H9 (cell line): ENCODE data around the gene CARHSP1. TPM values are rescaled to one million over a fixed set of nuclear protein-coding genes. Genes with fewer than 3 reads are reported as not detected.

Experiments used
- DNase-seq: peaks from one replicate; pipeline ENCODE4 v3.0.0-alpha.2; 2017
- H2AFZ ChIP-seq: one replicate; pipeline ENCODE4 v1.6.1; 2013; ENCODE audit warnings: mild to moderate bottlenecking, low read length, control low read depth, moderate library complexity
- H2AK5ac ChIP-seq: 2 replicates; pipeline ENCODE4 v1.6.1; 2013; ENCODE audit warnings: low read length, control low read depth, mixed read lengths; ENCODE audit not compliant: insufficient read length
- H2BK120ac ChIP-seq: one replicate; pipeline ENCODE4 v1.6.1; 2013; ENCODE audit warnings: low read depth, mild to moderate bottlenecking, low read length, control low read depth, inconsistent platforms; ENCODE audit not compliant: poor library complexity, severe bottlenecking
- H2BK12ac ChIP-seq: 2 replicates; pipeline ENCODE4 v1.6.1; 2013; ENCODE audit warnings: low read length, control low read depth, mixed read lengths, low read depth; ENCODE audit not compliant: insufficient read length
- H2BK15ac ChIP-seq: 2 replicates; pipeline ENCODE4 v1.6.1; 2013; ENCODE audit warnings: low read depth, low read length, control low read depth
- H2BK20ac ChIP-seq: one replicate; pipeline ENCODE4 v1.6.1; 2013; ENCODE audit warnings: low read depth, mild to moderate bottlenecking, low read length, control low read depth, inconsistent platforms; ENCODE audit not compliant: poor library complexity, severe bottlenecking
- H2BK5ac ChIP-seq: 2 replicates; pipeline ENCODE4 v1.6.1; 2013; ENCODE audit warnings: low read length, control low read depth, mixed read lengths; ENCODE audit not compliant: insufficient read length
- H3K14ac ChIP-seq: 2 replicates; pipeline ENCODE4 v1.6.1; 2013; ENCODE audit warnings: low read length, control low read depth; ENCODE audit not compliant: insufficient read depth
- H3K18ac ChIP-seq: 2 replicates; pipeline ENCODE4 v1.6.1; 2013; ENCODE audit warnings: low read depth, mild to moderate bottlenecking, mixed read lengths, low read length, control low read depth; ENCODE audit not compliant: insufficient read length
- H3K23ac ChIP-seq: 2 replicates; pipeline ENCODE4 v1.6.1; 2013; ENCODE audit warnings: low read length, control low read depth, mixed read lengths, low read depth; ENCODE audit not compliant: insufficient read length
- H3K23me2 ChIP-seq: 2 replicates; pipeline ENCODE4 v1.6.1; 2013; ENCODE audit warnings: low read depth, mild to moderate bottlenecking, mixed read lengths, low read length, control low read depth; ENCODE audit not compliant: insufficient read length, poor library complexity, severe bottlenecking
- H3K27ac ChIP-seq: 2 replicates; pipeline ENCODE4 v1.5.1; 2013; ENCODE audit warnings: low read length, control low read depth, mixed read lengths, low read depth; ENCODE audit not compliant: insufficient read length
- H3K27me3 ChIP-seq: 2 replicates; pipeline ENCODE4 v1.6.1; 2013; ENCODE audit warnings: low read length, control low read depth, inconsistent platforms; ENCODE audit not compliant: insufficient read depth
- H3K4ac ChIP-seq: 2 replicates; pipeline ENCODE4 v1.6.1; 2013; ENCODE audit warnings: low read depth, mild to moderate bottlenecking, control low read depth, inconsistent platforms, low read length, moderate library complexity
- H3K4me1 ChIP-seq: 2 replicates; pipeline ENCODE4 v1.6.1; 2013; ENCODE audit warnings: low read length, control low read depth, inconsistent platforms; ENCODE audit not compliant: insufficient read depth
- H3K4me2 ChIP-seq: 2 replicates; pipeline ENCODE4 v1.6.1; 2013; ENCODE audit warnings: low read length, control low read depth, mixed read lengths; ENCODE audit not compliant: insufficient read length, insufficient read depth
- H3K56ac ChIP-seq: 2 replicates; pipeline ENCODE4 v1.6.1; 2013; ENCODE audit warnings: low read depth, mild to moderate bottlenecking, mixed read lengths, low read length, control low read depth; ENCODE audit not compliant: insufficient read length
- H3K79me1 ChIP-seq: 2 replicates; pipeline ENCODE4 v1.6.1; 2013; ENCODE audit warnings: low read depth, mild to moderate bottlenecking, moderate library complexity, low read length, control low read depth, inconsistent platforms; ENCODE audit not compliant: insufficient read depth, poor library complexity, severe bottlenecking
- H3K79me2 ChIP-seq: 2 replicates; pipeline ENCODE4 v1.6.1; 2013; ENCODE audit warnings: low read length, control low read depth, inconsistent platforms; ENCODE audit not compliant: insufficient read depth
- H3K9ac ChIP-seq: 2 replicates; pipeline ENCODE4 v1.6.1; 2013; ENCODE audit warnings: low read length, control low read depth, mixed read lengths; ENCODE audit not compliant: insufficient read length; ENCODE audit errors: extremely low read depth
- H3K9me3 ChIP-seq: one replicate; pipeline ENCODE4 v1.6.1; 2013; ENCODE audit warnings: low read depth, low read length, inconsistent platforms; ENCODE audit not compliant: control insufficient read depth
- H3T11ph ChIP-seq: one replicate; pipeline ENCODE4 v1.6.1; 2013; ENCODE audit warnings: mild to moderate bottlenecking, low read length, control low read depth, inconsistent platforms
- H4K20me1 ChIP-seq: one replicate; pipeline ENCODE4 v1.6.1; 2013; ENCODE audit not compliant: control insufficient read depth, insufficient read length, insufficient read depth
- H4K5ac ChIP-seq: 2 replicates; pipeline ENCODE4 v1.6.1; 2013; ENCODE audit warnings: low read depth, mild to moderate bottlenecking, mixed read lengths, low read length, control low read depth; ENCODE audit not compliant: insufficient read length
- H4K8ac ChIP-seq: replicated peaks from 2 replicates; pipeline ENCODE4 v1.6.1; 2013; ENCODE audit warnings: low read length, control low read depth, mixed read lengths, low read depth; ENCODE audit not compliant: insufficient read length
- H4K91ac ChIP-seq: 2 replicates; pipeline ENCODE4 v1.6.1; 2013; ENCODE audit warnings: low read depth, mild to moderate bottlenecking, moderate library complexity, mixed read lengths, low read length, control low read depth; ENCODE audit not compliant: insufficient read length
- H3K27ac Mint-ChIP-seq, 3 experiments: 2 replicates in 2 of 3; 3 replicates in 1 of 3; pipeline ENCODE4 v1.8.0; 2020 to 2021; ENCODE audit warnings: mixed read lengths in 3 of 3, mild to moderate bottlenecking in 1 of 3, moderate library complexity in 1 of 3
- H3K27me3 Mint-ChIP-seq: 2 replicates; pipeline ENCODE4 v1.8.0; 2021; ENCODE audit warnings: low read depth, mild to moderate bottlenecking, moderate library complexity, mixed read lengths
- H3K36me3 Mint-ChIP-seq, 3 experiments: 2 replicates in 2 of 3; 3 replicates in 1 of 3; pipeline ENCODE4 v1.8.0; 2020 to 2021; ENCODE audit warnings: low read depth in 3 of 3, mixed read lengths in 3 of 3; ENCODE audit not compliant: insufficient read depth in 1 of 3
- H3K4me1 Mint-ChIP-seq, 2 experiments: 2 replicates each; pipeline ENCODE4 v1.8.0; 2020; ENCODE audit warnings: mixed read lengths in 2 of 2
- H3K4me3 Mint-ChIP-seq, 2 experiments: 2 replicates in 1 of 2; 3 replicates in 1 of 2; pipeline ENCODE4 v1.8.0; 2020 to 2021; ENCODE audit warnings: mild to moderate bottlenecking in 2 of 2, mixed read lengths in 2 of 2, moderate library complexity in 1 of 2
- H3K9me3 Mint-ChIP-seq, 2 experiments: 2 replicates in 1 of 2; 3 replicates in 1 of 2; pipeline ENCODE4 v1.8.0; 2020; ENCODE audit warnings: mild to moderate bottlenecking in 2 of 2, mixed read lengths in 2 of 2, moderate library complexity in 1 of 2
- WGBS: extraction: QIAGEN DNeasy Blood & Tissue Kit; methylation state at CpG from one replicate; pipeline ENCODE4 v1.1.7; 2013; ENCODE audit warnings: missing lambda C conversion rate, low lambda C conversion rate, mixed read lengths; ENCODE audit not compliant: insufficient read length; ENCODE audit errors: extremely low coverage; 5-methylcytosine and 5-hydroxymethylcytosine counted together
- total RNA-seq: library from RNA; stranded (reverse); gene quantifications from 2 replicates; pipeline ENCODE4 v1.2.1, GENCODE V29; 2021
- TF ChIP-seq, protein P1 (sequence below): fragments of 200-600 bp; sonication (generic); conservative IDR thresholded peaks from 3 replicates; pipeline ENCODE4 v1.8.0; 2021; ENCODE audit warnings: antibody characterized with exemption, mild to moderate bottlenecking

CARHSP1 gene
- total RNA-seq, 1 experiment from 2014 or later: 194 TPM

DNA sequence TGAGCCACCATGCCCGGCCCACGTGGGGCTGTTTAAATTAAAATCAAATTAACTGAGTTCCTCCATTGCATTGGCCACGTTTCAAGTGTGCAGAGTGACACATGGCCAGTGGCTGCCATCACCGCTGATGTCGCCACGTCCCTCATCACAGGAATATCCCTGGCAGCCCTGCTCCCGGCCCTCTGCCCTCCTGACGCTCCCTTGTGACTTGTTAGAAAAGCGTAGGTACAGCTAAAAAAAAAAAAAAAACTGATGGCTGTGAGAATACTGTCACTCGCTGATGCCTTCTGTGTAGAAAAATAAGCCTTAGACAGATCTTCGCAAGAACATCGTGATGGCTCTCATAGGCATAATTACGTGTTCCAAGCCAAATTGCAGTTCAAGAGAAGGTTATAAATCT lies 21.7 kb downstream of the CARHSP1 start:
- DNase-seq: no peak
- Histone ChIP-seq H3K4me1 (no peaks in the 10 kb centered on the region), H3K27ac (no peak overlapping the region), H3K56ac (no peak overlapping the region), H3K23ac (no peak overlapping the region), H3K23me2 (no peaks in the 10 kb centered on the region), H2BK20ac (no peak overlapping the region), H3K4ac (no peak overlapping the region), H2BK15ac (no peak overlapping the region), H3K9me3 (no peaks in the 10 kb centered on the region), H3K9ac (no peak overlapping the region), H4K5ac (no peak overlapping the region), H3T11ph (no peak overlapping the region), H3K4me2 (no peak overlapping the region), H3K79me1 (no peaks in the 10 kb centered on the region), H4K20me1 (peaks cover 4% of the 10 kb centered on the region), H2AK5ac (no peak overlapping the region), H2BK12ac (no peak overlapping the region), H3K14ac (no peak overlapping the region), H3K79me2 (no peaks in the 10 kb centered on the region), H2AFZ (no peak overlapping the region), H2BK5ac (no peak overlapping the region), H3K18ac (no peak overlapping the region), H3K27me3 (no peaks in the 10 kb centered on the region), H4K91ac (no peak overlapping the region), H4K8ac (no peak overlapping the region), H2BK120ac (no peak overlapping the region)
- TF ChIP-seq, protein P1, sequence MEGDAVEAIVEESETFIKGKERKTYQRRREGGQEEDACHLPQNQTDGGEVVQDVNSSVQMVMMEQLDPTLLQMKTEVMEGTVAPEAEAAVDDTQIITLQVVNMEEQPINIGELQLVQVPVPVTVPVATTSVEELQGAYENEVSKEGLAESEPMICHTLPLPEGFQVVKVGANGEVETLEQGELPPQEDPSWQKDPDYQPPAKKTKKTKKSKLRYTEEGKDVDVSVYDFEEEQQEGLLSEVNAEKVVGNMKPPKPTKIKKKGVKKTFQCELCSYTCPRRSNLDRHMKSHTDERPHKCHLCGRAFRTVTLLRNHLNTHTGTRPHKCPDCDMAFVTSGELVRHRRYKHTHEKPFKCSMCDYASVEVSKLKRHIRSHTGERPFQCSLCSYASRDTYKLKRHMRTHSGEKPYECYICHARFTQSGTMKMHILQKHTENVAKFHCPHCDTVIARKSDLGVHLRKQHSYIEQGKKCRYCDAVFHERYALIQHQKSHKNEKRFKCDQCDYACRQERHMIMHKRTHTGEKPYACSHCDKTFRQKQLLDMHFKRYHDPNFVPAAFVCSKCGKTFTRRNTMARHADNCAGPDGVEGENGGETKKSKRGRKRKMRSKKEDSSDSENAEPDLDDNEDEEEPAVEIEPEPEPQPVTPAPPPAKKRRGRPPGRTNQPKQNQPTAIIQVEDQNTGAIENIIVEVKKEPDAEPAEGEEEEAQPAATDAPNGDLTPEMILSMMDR: no peak
- Mint-ChIP-seq H3K9me3 (no peaks in the 10 kb centered on the region; a peak in 2 of 5 replicates), H3K4me1 (peaks cover 36 to 42% of the 10 kb centered on the region in 2 experiments), H3K36me3 (peaks cover 29 to 69% (median 50%) of the 10 kb centered on the region in 3 experiments), H3K27me3 (no peaks in the 10 kb centered on the region; the same call in 1 of the 2 replicates), H3K4me3 (no peak overlapping the region), H3K27ac (no peak overlapping the region)
- WGBS: no CpG with 5 or more reads among the region's 13 CpGs
